Measurements from ENCODE around the gene MRPS10.

MRPS10 gene

DNA sequence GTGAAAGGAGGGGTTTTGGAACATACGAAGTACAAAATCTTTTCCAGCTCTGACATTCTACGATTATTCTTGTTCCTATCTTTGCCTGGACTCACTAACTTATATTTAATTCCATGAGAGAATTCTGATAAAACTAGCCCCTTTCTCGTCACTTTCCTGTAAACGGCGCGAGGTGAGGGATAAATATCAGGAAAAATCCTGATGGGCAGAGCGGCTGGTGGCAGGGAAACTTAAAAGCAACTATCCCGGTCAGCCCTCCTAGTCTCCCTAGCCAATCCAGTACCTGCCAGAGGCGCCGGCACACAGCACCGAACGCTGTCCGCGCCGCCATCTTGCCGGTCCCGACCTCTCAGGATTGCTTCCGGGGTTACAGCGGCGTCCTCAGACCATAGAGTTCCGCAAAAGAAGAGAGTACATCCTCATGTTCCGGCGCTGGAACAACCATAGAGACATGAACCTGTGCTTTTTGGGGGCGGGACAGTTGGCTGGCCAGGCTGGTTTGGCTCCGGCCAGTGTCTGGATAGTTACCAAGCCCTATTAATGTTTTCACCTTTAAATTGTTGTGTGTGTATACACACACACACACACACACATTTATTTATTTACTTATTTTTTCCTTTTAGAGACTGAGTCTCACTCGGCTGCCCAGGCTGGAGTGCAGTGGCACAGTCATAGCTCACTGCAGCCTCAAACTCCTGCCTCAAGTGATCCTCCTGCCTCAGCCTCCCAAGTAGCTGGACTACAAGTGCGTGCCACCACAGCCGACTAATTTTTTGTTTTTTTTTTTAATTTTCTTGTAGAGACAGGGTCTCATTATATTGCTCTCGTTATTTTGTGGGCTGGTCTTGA, at the start of gene MRPS10:
TSS of gene MRPS10 (minus strand) at position 343 of the 849 bp plus-strand sequence. CDS start at position 331, 12 bp downstream.
- peak; percentile 93 for DNase-seq

DNA sequence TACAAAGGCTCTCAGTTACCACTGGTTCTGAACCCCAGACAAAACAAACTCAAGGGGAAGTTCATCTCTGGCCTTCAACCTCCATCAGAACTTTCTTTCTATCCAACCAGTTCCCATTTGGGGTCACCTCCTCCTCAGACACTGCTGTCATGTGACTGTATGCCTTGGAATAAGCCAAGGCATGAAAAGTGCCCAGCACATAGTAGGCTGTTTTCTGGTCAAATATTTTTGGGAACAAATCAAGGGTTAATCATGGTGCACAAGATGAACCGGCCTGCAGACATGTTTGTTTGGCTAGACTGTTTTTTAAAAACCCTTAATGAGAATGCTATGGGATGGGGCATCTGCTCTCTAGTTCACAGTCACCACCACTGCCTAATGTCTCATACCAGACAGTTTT, 48.9 kb upstream of the MRPS10 start:
- DNase-seq: no peak

DNA sequence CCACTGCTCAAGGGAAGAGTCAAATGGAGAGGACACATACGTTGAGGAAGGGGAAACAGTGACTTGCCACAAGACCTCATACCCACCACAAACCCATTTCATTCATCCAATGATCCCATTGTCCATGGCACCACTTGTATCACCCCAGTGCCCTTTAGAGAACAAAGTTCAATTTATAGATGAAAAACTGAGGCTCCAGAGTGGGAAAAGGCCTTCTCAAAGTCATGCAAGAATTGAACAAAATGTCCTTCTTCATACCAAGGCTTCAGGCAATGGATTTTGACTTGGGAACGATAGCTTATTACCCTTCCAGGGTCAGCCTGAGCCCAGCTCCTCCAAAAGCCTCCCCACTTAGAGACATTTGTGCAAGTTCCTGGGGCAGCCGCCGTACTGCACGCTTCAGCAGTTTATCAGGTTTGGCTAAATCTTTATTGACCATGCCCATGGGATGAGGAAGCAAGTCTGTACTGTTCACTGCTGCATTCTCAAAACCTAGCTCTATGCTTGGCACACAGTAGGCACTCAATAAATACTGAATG, 47.3 kb upstream of the MRPS10 start:
- no peak for DNase-seq

DNA sequence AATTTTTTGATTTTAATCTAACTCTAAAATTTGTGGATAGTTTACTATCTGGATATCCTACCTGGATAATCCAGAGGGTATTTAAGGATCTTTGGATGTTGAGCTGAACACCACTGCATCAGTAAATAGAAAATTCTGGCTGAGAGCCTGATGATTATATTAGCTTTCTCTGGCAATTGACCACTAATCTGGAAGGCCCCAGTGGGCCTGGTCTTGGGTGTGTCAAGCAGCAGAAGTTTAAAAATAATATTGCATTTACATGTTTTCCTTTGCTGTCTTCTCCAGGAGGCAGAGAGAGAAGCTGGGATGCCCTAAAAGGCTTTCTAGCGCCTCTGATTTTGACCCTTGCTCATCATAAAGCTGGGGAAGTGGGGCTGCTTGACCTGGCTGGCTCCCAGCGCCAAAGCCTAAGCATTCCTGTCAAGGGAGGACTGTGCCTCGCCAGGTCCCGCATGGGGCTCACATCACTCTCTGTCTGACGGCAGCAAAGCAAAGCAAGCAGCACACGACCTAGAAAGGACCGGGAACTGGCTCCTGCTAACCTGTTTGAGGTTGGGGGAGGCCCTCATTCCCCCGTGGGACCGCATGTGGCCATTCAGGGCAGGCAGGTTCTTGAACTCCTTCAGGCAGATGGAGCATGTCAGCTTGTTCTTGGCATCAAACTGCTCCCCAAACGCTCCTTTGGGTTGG, 46.6 kb upstream of the MRPS10 start:
- no peak for DNase-seq

DNA sequence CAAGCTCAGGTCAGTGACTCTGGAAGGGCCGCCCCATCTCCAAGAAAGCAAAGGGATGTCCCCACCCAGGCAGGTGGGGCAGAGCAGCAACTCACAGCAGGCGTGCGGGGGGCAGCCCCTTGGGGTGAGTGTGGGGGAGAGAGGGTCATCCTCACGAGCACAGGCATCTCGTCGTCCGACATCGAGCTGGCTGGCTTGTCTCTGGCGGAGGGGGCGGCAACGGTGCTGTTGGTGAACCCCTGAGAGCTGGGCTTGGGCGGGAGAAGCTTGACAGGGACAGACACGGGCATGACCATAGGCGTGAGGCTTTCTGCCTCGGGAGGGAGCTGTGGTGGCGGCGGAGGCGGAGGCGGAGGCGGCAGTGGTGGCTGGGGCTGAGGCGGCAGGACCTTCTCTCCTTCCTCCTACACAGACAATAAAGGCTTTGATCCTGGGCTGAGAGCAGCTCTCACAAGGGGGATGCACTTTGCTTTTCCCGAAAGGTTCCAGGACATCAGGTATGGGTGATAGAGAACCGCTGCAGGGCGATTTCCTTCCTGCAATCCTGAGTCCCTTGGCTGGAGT, 45.6 kb upstream of the MRPS10 start:
- DNase-seq: no peak

DNA sequence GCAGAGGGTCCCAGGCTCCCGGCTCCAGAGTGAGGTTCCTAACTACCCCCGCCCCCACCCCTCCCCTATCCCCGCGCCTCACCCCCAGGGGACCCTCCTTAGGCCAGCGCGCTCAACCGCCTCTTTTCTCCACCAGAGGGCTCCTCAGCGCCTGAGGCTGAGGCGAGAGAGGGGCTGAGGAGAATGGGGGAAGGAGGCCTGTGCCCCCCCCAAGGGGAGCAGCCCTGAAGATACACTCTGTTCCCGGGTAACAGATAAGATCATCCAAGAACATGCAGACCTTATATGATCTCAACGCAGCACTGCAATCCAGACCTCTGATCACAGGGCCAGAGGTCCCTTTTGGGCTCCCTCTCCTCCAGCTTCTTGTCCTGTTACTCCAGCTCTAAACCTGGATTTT, 43.3 kb upstream of the MRPS10 start:
- peak; percentile 36 for DNase-seq

DNA sequence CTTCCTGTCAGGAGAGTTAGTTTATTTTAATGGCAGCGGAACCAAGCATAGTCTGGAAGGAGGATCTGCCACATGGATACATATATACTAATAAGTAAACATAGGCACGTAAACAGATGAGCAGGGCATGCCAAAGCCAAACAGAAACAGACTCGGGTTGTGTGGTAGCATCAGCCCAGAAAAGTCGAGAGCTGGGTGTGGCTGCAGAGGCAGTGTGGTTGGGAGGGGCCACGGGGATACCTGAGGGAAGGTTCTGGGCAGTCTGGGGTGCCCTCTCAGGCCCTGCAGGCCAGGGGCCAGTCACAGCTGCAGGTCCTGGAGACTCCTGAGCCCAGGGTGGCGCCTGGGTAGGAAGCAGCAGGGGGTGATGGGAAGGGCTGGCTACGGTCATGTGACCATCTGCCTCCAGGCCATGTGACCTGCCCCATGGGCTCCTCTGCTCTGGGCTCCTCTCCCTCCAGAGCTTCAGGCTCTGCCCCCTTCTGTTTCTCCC, 42.8 kb upstream of the MRPS10 start:
- DNase-seq: peak; percentile 46

DNA sequence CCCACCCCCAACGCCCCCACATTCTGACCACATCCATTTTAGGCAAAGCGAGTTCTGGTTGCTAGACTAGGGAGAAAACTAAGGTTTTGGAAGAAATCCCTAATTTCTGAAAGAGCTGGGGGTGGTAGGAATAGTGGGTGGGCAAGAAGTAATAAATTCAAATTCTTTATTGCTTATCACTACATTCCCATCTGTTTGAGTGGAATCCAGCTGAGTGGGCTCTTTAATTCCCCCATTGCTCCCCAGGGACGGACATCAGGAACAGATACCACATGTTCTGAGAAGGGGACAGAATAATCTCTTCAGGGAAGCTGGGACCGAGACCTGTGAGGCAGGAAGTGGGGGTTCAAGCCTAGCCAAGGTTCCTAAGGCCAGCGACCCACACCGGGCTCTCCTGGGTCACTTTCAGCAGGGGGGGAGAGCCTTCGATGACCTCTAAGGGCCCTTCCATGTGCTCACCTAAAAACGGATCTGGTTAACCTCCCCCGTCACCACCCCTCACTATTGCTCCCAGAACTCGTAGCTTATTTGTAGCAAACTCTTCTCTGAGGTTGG, 42.3 kb upstream of the MRPS10 start:
- no peak for DNase-seq

DNA sequence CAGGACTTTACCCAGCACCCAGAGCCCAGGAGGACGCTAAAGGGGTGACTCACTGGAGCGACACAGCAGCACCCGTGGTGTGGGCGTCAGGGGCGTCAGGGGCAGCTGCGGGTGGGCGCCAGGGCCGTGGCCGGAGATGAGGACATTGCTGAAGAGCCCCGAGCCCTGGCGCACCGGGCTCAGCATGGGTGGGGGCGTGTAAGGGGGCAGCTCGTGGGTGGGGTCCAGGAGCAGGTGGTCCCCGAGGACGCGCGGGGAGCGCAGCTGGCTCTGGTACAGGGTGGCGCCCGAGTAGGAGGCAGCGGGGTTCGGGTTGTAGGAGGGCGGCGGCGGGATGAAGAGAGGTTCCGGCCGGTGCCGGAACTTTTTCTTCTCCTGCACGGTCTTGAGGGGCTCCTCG, 41.6 kb upstream of the MRPS10 start:
- no peak for DNase-seq

DNA sequence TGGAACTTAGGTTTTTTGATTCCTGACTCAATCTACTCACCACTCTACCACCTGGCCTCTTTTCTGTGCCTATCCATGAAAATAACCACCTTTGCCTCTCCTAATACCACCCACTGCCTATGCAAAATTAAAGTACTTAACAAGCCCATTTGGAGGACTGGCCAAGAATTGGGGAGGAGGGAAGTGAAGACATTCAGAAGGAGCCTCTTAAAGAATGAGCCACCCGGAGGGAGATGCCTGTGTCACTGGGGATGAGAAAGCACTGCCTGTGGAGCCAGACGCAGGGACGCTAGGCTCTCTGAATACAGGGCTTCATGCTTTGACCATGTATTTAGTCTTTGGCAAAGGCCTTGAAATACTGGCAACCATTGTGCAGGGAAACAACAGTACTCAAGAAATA, 40.0 kb upstream of the MRPS10 start:
- no peak for DNase-seq

DNA sequence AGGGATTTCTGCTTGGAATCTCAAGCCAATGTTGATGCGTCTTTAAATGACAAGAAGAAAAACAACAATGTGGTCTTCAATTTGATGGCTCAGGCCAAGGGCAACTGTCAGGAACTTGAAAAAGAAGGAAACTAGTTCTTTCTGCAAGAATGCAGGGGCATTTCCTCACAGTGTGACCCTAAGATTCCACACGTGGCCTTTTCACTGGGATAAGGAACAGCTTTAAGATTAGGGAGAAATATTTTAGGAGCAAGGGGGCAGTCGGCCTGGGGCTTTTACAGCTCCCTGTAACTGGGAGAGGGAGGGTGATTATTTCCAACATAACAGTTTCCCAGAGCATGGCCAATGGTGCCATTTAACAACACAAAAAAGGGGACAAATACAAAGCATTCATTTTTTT, 39.4 kb upstream of the MRPS10 start:
- no peak for DNase-seq

DNA sequence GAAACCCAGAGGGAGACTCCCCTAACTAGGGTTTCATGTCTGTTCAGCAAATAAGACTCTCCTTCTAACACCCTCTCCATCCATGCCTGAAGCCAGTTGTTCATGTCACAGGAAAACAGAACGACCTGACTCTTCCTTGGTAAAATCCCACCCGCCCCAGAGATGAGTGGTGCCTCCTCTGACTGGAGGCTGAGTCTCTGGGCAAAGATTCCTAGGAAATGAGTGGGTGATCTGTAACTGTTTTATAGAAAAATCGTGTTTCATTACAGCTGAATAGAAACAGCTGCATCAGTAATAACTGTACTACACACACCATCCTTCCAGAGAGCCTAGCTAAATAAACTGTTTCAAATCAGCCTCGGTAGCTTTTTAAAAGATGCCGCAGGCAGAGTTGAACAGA, 37.4 kb upstream of the MRPS10 start:
- DNase-seq: no peak

DNA sequence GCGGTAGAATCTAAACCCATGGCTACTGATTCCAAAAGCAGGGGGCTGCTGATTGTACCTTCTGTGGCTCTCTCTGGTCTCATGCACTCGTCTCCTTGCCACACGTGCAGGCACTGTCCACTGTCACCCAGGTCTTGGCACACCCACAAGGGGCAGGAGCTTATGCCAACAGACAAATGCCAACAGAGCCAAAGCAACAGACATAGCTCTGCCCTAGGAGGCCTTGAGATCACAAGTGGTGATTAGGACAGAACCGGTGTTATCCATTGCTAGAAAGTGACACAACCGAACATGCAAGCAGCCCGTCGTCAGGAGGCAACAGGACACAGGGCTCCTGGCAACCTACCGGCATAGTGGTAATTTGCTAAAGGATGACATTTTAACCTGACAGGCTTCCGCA, 36.8 kb upstream of the MRPS10 start:
- DNase-seq: no peak

DNA sequence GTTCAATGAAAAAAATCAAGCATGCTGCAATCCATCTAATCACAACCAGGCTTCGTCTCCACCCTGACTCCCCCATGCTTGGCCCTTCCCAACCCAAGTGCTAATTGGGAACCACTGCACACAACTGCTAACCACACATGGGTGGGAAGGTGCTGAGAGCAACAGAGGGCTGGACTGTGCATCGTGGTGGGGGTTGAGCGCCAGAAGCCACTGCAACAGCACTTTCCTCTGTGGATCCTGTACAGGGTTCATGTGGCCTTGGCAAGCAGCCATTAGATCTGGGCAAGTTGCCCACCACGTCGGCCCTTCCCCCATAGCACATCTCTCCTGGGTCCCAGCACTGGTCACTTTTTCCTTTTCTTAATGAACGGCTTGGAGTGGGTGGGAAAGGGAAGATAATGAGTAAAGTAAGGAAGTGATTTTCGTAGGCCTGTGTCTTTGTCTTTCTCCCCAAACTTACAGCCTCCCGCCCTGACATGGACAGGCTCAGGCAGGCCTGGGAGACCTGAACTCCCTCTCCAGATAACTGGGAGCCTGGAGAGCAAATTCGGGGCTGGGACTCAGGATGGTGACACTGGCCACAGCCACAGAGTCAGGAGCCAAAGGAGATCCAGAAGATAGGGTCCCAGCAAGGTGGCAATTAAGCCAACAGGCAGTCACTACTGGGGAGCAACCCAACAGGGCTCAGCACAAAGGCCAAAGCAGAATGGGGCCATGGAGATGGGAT, 34.4 kb upstream of the MRPS10 start:
- no peak for DNase-seq

DNA sequence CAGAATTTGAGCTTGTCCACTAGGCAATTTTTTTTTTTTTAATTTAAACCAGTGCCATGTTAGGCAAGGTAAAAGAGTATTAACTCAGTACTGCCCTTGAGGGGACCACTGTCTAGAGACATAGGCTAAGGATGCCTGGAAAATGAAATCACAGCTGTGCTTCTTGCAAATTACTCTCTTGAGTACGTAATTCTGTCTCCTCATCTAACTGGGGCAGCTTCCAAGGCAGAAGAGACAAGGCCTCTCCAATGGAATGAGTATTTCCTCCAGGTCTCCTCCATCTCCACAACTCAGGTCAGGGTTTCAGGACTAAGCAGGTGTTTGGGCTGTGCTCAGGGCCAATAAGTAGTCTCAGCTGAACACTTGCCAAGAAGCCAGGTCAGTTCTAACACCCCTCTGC, 33.8 kb upstream of the MRPS10 start:
- DNase-seq: no peak

DNA sequence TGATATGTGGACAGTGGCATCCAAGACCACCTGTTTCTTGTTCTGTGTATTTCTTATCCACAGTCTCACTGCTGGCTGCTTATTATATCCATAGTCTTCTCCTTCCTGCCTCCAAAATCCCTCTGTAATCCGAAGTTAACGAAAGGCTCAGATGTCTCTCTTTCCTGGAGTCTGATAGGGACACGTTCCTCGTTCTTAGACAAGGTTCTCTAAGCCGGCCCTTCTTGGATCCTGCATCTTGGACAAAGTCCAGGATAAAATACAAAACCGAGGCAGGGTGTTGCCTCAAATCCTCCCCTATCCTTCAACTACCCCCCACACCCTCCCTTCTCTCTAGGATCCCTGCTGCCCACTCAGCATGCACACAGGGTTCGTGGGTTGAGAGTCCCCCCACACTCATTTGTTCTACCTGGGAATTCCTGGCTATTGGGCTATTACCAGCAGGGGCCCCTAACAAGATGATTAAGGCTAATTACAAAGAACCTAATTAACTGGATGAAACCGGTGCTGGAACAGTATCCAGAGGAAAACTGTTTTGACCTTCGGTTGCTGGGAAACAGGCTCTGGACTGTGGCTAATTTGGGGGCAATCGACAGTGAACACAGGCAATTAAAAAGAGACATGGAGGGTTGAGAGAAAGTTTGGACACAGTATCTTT, 32.7 kb upstream of the MRPS10 start:
- DNase-seq: no peak

DNA sequence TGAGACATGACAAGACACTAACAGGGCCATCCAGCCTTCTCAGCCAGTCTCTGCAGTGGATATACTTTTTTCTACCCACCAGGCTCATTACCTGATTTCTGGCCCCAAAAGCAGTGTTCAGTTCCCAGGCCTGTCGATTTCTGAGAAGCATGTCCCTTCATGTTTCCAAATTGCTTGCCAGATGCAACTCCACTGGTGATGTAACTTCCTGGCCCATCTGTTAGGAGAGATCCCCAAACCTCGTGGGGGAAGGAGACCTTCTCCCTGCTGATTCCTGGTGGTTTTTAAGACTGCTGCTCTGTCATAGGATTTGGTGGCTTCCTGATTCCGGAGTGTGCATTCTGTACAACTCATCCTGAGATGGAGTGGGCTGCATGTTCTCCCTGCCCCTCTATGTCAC, 31.6 kb upstream of the MRPS10 start:
- DNase-seq: peak; percentile 87

DNA sequence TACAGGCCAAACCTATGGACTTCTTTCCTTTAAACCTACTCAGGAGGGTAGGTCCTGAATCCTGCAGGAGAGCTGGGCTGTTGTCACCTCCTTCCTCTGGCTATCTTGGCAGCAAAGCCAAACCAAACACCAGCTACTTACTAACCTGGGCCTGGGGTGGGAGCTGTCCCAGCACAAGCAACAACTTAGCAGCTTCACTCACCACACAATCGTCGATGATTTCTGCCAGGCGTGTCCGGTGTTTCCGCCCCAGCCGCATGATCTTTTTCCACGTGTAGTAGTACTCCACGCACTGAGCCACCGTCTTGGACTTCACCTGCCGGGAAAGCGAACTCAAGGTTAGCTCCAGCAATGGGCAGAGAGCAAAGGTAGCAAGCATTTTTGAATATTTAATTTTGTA, 25.4 kb upstream of the MRPS10 start:
- DNase-seq: no peak

DNA sequence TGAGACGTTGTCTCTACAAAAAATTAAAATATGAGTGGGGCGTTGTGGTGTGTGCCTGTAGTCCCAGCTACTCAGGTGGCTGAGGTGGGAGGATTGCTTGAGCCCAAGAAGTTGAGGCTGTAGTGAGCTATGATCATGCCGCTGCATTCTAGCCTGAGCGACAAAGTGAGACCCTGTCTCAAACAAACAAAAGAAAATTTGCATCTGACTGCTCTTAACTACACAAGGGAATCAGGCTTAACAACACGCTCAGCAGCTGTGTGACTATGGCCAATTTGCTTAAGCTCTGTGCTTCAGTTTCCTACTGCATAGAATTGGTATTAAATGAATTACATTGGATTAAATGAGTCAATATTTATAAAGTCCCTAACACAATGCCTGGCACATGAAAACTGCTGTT, 24.3 kb upstream of the MRPS10 start:
- DNase-seq: no peak

DNA sequence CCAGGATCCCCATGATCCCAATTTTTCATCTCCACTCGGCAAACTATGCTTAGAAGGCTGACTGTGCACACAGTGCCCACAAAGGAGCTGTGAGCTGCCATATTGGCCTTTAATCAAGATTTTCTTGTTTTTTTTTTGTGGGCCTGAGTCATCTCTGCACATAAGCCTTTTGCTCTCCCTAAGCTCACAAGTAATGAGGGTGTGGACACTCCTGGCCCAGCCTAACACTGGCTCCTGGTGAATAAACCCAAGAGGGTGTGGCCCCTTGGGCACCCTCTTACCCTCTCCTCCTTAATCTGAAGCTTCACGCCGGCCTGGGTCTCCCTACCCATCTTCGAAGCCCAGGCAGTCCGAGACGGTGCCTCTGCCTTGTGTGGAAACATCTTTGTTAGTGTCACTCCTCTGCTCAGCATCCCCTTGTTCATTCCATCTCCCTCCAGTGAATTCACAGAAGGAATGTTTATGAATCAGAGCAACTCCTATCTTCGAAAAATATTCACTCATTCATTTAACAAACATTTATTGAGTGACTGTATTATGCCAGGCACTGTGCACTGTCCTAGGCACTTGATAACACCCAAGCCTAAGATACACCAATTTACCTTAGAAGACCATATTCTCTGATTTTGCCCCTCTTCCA, 22.2 kb upstream of the MRPS10 start:
- no peak for DNase-seq

DNA sequence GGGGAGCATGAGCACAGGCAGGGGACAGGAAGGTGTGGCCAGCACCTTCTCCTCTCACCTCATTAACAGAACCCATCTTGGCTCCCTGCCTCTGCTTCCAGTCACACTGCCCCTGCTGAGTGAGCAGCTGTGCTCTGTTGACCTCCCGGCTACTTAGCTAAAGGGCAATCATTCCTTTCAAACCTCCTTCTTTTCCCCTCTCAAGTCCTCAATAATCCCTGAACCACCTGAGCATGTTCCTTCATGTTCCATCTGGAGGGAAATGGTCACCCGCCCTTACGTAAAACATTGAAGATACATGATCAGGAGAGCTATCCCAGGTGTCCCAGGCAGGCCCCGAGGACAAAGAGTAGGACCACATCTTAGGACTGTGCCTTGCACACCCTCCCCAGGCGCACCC, 21.7 kb upstream of the MRPS10 start:
- DNase-seq: no peak

DNA sequence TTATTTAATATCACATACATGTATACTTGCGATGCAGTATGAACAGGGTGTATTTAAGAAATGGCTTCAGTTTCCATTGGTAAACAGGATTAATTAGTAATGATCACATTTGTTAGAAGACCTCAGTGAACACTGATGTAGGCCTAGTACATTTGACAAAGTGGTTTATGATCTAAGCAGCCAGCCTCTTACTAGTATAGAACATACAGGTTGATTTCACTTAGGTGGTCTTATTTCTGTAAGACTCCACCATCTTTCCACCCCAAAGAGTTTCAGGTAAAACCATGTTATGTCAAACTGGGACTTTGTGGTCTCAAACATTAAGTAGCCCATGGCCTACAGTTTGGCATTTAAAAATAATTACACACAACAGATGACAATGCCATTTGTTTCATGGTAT, 20.2 kb upstream of the MRPS10 start:
- DNase-seq: no peak

Data from NCI-H2171 (cell line).